ENCODE results near the gene FRS3. TPM values are rescaled to one million over a fixed set of nuclear protein-coding genes. Genes with fewer than 3 reads are reported as not detected.

FRS3 gene
- total and polyA plus RNA-seq, 2 of the 13 experiments (the other 11 are each of a cell fraction or from before 2014, with no cell fraction given), result 3.0 to 7.4 TPM

DNA sequence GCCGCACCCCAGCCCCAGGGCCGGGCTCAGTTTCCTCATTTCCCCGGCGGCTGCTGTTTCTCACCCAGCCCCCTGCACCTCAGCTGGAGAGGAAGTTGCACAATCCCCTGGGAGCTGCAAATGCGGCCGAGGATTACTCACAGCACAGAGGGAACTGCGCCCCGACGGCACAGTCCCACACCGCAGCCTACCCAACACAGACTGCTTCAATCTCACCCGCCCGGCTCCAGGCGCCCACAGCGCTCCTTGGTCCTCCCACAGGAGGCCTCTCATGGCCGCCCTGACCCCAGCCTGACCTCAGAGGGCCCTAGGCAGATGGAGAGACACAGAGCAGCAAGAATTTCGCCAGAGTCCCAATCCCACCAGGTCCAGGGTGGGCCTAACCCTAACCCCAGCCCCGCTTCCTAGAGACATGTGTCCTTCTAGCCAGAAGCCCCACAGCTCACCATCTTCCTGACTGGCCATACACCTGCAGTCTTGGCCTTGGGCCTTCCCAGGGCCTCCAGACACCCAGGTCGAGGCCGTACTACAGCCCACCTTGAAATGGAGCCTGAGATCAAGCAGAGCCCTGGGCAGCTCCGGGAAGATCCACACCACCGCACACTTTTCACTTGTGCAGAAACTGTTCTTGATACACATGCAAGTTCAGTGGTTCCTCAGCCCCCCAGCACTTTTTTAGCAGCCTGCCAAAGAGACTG is 56.0 kb downstream of the FRS3 start (continued):
- TF ChIP-seq KDM2A (CRISPR knock-in tag; IDR thresholded peaks at IDR 0.05; ENCODE audit: borderline replicate concordance, low read depth), result peak; percentile 58; the same call in 1 of the 2 replicates
- TF ChIP-seq ZNF549 (CRISPR knock-in tag; IDR thresholded peaks at IDR 0.05), result no peak
- no peak for TF ChIP-seq ZNF569 (CRISPR knock-in tag; IDR thresholded peaks at IDR 0.05; ENCODE audit: borderline replicate concordance)
- TF ChIP-seq ZBTB1 (CRISPR knock-in tag; IDR thresholded peaks at IDR 0.05; ENCODE audit: borderline replicate concordance), result no peak
- TF ChIP-seq, protein P1, sequence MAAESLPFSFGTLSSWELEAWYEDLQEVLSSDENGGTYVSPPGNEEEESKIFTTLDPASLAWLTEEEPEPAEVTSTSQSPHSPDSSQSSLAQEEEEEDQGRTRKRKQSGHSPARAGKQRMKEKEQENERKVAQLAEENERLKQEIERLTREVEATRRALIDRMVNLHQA (CRISPR knock-in tag; IDR thresholded peaks at IDR 0.05), result no peak
- no peak for TF ChIP-seq ZNF652 (CRISPR knock-in tag; IDR thresholded peaks at IDR 0.05; ENCODE audit: borderline replicate concordance, low read depth)
- TF ChIP-seq, protein P2, sequence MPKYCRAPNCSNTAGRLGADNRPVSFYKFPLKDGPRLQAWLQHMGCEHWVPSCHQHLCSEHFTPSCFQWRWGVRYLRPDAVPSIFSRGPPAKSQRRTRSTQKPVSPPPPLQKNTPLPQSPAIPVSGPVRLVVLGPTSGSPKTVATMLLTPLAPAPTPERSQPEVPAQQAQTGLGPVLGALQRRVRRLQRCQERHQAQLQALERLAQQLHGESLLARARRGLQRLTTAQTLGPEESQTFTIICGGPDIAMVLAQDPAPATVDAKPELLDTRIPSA (CRISPR knock-in tag; IDR thresholded peaks at IDR 0.05; ENCODE audit: borderline replicate concordance), result no peak
- no peak for TF ChIP-seq NCOA1 (CRISPR knock-in tag; IDR thresholded peaks at IDR 0.05)
- peak; percentile 29; the same call in 1 of the 2 replicates for TF ChIP-seq ZMYM4 (CRISPR knock-in tag; IDR thresholded peaks at IDR 0.05)
- no peak for TF ChIP-seq ZFP41 (CRISPR knock-in tag; IDR thresholded peaks at IDR 0.05; ENCODE audit: borderline replicate concordance)
- no peak for TF ChIP-seq SP1 (IDR thresholded peaks at IDR 0.05)
- TF ChIP-seq SP1 (CRISPR knock-in tag; IDR thresholded peaks at IDR 0.05), result no peak; the same call in 1 of the 2 replicates
- TF ChIP-seq CCAR2 (optimal IDR thresholded peaks at IDR 0.05; ENCODE audit: low read depth, low read length), result no peak
- no peak for TF ChIP-seq ZIK1 (CRISPR knock-in tag; IDR thresholded peaks at IDR 0.05; ENCODE audit: borderline replicate concordance, low read depth)
- no peak for TF ChIP-seq RNF219 (CRISPR knock-in tag; IDR thresholded peaks at IDR 0.05)
- TF ChIP-seq CREM (IDR thresholded peaks at IDR 0.05), result no peak
- no peak for TF ChIP-seq CREM (CRISPR knock-in tag; IDR thresholded peaks at IDR 0.05)
- 0 out of 2 replicates have a peak, but pooled peaks have one; percentile 63 for TF ChIP-seq KLF6 (CRISPR knock-in tag; IDR thresholded peaks at IDR 0.05)
- 0 out of 2 replicates have a peak, but pooled peaks have one; percentile 43 for TF ChIP-seq POLR2AphosphoS5 (IDR thresholded peaks at IDR 0.05; ENCODE audit: low read depth, low read length)
- TF ChIP-seq AGO2 (optimal IDR thresholded peaks at IDR 0.05; ENCODE audit: low read depth, low read length), result peak; percentile 51
- TF ChIP-seq, protein P3, sequence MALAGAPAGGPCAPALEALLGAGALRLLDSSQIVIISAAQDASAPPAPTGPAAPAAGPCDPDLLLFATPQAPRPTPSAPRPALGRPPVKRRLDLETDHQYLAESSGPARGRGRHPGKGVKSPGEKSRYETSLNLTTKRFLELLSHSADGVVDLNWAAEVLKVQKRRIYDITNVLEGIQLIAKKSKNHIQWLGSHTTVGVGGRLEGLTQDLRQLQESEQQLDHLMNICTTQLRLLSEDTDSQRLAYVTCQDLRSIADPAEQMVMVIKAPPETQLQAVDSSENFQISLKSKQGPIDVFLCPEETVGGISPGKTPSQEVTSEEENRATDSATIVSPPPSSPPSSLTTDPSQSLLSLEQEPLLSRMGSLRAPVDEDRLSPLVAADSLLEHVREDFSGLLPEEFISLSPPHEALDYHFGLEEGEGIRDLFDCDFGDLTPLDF (CRISPR knock-in tag; IDR thresholded peaks at IDR 0.05), result 0 out of 2 replicates have a peak, but pooled peaks have one; percentile 42
- TF ChIP-seq FOXM1 (CRISPR knock-in tag; IDR thresholded peaks at IDR 0.05), result no peak
- TF ChIP-seq YEATS2 (CRISPR knock-in tag; IDR thresholded peaks at IDR 0.05; ENCODE audit: borderline replicate concordance), result peak; percentile 75; the same call in 1 of the 2 replicates
- no peak for TF ChIP-seq MATR3 (CRISPR knock-in tag; IDR thresholded peaks at IDR 0.05)
- no peak for TF ChIP-seq ZNF382 (CRISPR knock-in tag; IDR thresholded peaks at IDR 0.05; ENCODE audit: borderline replicate concordance)
- TF ChIP-seq SMAD9 (CRISPR knock-in tag; IDR thresholded peaks at IDR 0.05), result 0 out of 2 replicates have a peak, but pooled peaks have one; percentile 57
- 0 out of 2 replicates have a peak, but pooled peaks have one; percentile 37 for TF ChIP-seq HMG20B (CRISPR knock-in tag; conservative IDR thresholded peaks at IDR 0.05)
- no peak for TF ChIP-seq IKZF4 (CRISPR knock-in tag; IDR thresholded peaks at IDR 0.05; ENCODE audit: borderline replicate concordance, low read depth, not compliant biosample characterization)
